NB4 (cell line): ENCODE results near the gene HSD17B2.

Source experiments
- CTCF ChIP-seq: IDR thresholded peaks from one replicate; pipeline ENCODE4 v1.5.1; 2012; ENCODE audit warnings: low read depth, low read length
- MYC ChIP-seq: IDR thresholded peaks from 2 replicates; pipeline ENCODE4 v1.6.1; 2011; ENCODE audit warnings: low read depth, low read length
- POLR2A ChIP-seq: IDR thresholded peaks from 2 replicates; pipeline ENCODE4 v1.6.1; 2011; ENCODE audit warnings: mild to moderate bottlenecking; ENCODE audit not compliant: insufficient read length; ENCODE audit errors: extremely low read depth

GRCh38 chr16:82093666-82094300 is 58.7 kb downstream of the HSD17B2 start:
- TF ChIP-seq MYC: no peak
- no peak for TF ChIP-seq CTCF
- TF ChIP-seq POLR2A: no peak
